IPS-18a (cell line): ENCODE results near the gene SPINK8.

Source experiments
- H3K27ac ChIP-seq: one replicate; pipeline ENCODE4 v1.5.1; 2013; ENCODE audit warnings: low read length
- H3K27me3 ChIP-seq: one replicate; pipeline ENCODE4 v1.6.1; 2013; ENCODE audit warnings: mild to moderate bottlenecking, low read length; ENCODE audit not compliant: control insufficient read depth, insufficient read depth
- H3K36me3 ChIP-seq: one replicate; pipeline ENCODE4 v1.6.1; 2013; ENCODE audit warnings: low read depth, low read length; ENCODE audit not compliant: control insufficient read depth
- H3K4me1 ChIP-seq: one replicate; pipeline ENCODE4 v1.6.1; 2013; ENCODE audit warnings: low read depth, low read length; ENCODE audit not compliant: control insufficient read depth
- H3K4me3 ChIP-seq: one replicate; pipeline ENCODE4 v1.5.1; 2013; ENCODE audit warnings: low read length
- H3K9ac ChIP-seq: one replicate; pipeline ENCODE4 v1.6.1; 2013; ENCODE audit warnings: mild to moderate bottlenecking, low read length, moderate library complexity
- H3K9me3 ChIP-seq: one replicate; pipeline ENCODE4 v1.6.1; 2013; ENCODE audit warnings: low read depth, low read length; ENCODE audit not compliant: control insufficient read depth

The SPINK8 gene

GRCh38 chr3:48318713-48319468 is 14.6 kb downstream of the SPINK8 start:
- Histone ChIP-seq H3K4me3 (no peak overlapping the region), H3K4me1 (no peaks in the 10 kb centered on the region), H3K27me3 (no peaks in the 10 kb centered on the region), H3K9me3 (peaks cover 6% of the 10 kb centered on the region), H3K27ac (no peak overlapping the region), H3K36me3 (no peaks in the 10 kb centered on the region), H3K9ac (no peak overlapping the region)

DNA sequence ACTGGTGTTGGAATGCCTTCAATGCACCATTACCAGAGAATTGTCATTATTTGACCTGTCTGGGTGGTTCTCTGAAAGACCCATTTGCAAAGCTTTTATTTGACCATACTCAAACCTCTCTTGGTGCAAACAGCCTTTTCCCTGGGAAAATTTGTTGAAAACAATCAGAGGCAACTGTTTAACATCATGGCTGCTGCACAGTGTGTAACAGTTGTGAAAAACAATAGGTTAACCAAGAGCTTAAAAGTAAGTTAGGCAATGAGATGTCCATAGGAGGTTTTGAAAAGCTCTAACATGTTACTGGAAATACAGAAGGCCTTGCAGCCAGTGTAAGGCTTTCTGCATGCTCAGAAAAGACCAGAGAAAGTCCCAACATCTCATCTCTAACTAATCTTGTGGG is 18.9 kb downstream of the SPINK8 start:
- H3K27ac ChIP-seq, result no peak overlapping the region
- no peak overlapping the region for H3K4me3 ChIP-seq
- H3K9me3 ChIP-seq, result peaks cover 6% of the 10 kb centered on the region
- H3K4me1 ChIP-seq, result no peaks in the 10 kb centered on the region
- no peaks in the 10 kb centered on the region for H3K36me3 ChIP-seq
- no peak overlapping the region for H3K9ac ChIP-seq
- no peaks in the 10 kb centered on the region for H3K27me3 ChIP-seq

GRCh38 chr3:48306860-48307530 is 26.5 kb downstream of the SPINK8 start:
- no peaks in the 10 kb centered on the region for H3K36me3 ChIP-seq
- H3K27ac ChIP-seq, result no peak overlapping the region
- H3K9me3 ChIP-seq, result no peaks in the 10 kb centered on the region
- H3K4me3 ChIP-seq, result no peak overlapping the region
- peaks cover 14% of the 10 kb centered on the region for H3K27me3 ChIP-seq
- no peaks in the 10 kb centered on the region for H3K4me1 ChIP-seq
- no peak overlapping the region for H3K9ac ChIP-seq

GRCh38 chr3:48306290-48306689 is 27.2 kb downstream of the SPINK8 start:
- no peak overlapping the region for H3K4me3 ChIP-seq
- H3K9ac ChIP-seq, result no peak overlapping the region

DNA sequence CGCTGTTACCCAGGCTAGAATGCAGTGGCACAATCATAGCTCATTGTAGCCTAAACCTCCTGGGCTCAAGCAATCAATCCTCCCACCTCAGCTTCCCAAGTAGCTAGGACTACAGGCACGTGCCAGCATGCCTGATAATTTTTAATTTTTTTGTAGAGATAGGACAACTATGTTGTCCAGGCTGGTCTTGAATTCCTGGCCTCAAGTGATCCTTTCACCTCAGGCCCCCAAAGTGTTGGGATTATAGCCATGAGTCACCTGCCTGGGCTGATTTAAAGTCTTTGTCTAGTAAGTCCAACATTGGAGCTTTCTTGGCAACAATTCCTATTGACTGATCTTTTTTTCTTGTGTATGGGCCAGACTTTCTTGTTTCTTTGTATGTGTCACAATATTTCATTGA is 28.1 kb downstream of the SPINK8 start:
- no peaks in the 10 kb centered on the region for H3K4me1 ChIP-seq
- H3K9me3 ChIP-seq, result no peaks in the 10 kb centered on the region
- H3K36me3 ChIP-seq, result no peaks in the 10 kb centered on the region
- no peak overlapping the region for H3K9ac ChIP-seq
- no peak overlapping the region for H3K27ac ChIP-seq
- H3K27me3 ChIP-seq, result peaks cover 14% of the 10 kb centered on the region
- H3K4me3 ChIP-seq, result no peak overlapping the region

More at GRCh38 chr3:48306290-48306689, 27.2 kb downstream of the SPINK8 start:
- H3K9me3 ChIP-seq, result no peaks in the 10 kb centered on the region
- H3K4me1 ChIP-seq, result no peaks in the 10 kb centered on the region
- H3K27ac ChIP-seq, result no peak overlapping the region
- H3K27me3 ChIP-seq, result peaks cover 14% of the 10 kb centered on the region
- no peaks in the 10 kb centered on the region for H3K36me3 ChIP-seq

- Histone ChIP-seq H3K9me3 (no peaks in the 10 kb centered on the region), H3K4me1 (no peaks in the 10 kb centered on the region), H3K27ac (no peak overlapping the region), H3K36me3 (peaks cover 3% of the 10 kb centered on the region), H3K27me3 (peaks cover 14% of the 10 kb centered on the region), H3K9ac (no peak overlapping the region), H3K4me3 (no peak overlapping the region)
Observed at GRCh38 chr3:48303021-48303420, 30.4 kb downstream of the SPINK8 start.

GRCh38 chr3:48301800-48302166 is 31.7 kb downstream of the SPINK8 start:
- peak overlapping the region; percentile 80 for H3K27ac ChIP-seq
- peaks cover 5% of the 10 kb centered on the region for H3K27me3 ChIP-seq
- H3K9ac ChIP-seq, result peak overlapping the region; percentile 91
- H3K4me3 ChIP-seq, result peak overlapping the region; percentile 95
- H3K9me3 ChIP-seq, result no peaks in the 10 kb centered on the region
- H3K4me1 ChIP-seq, result no peaks in the 10 kb centered on the region
- H3K36me3 ChIP-seq, result peaks cover 12% of the 10 kb centered on the region

- Histone ChIP-seq H3K27me3 (no peaks in the 10 kb centered on the region), H3K9ac (peak within 1 kb of the TSS; percentile 91), H3K9me3 (no peaks in the 10 kb centered on the region), H3K4me3 (peak within 1 kb of the TSS; percentile 95), H3K4me1 (no peaks in the 10 kb centered on the region), H3K27ac (peak within 1 kb of the TSS; percentile 80), H3K36me3 (peaks cover 16% of the 10 kb centered on the region)
Observed at GRCh38 chr3:48301020-48301799, 32.3 kb downstream of the SPINK8 start, which contains the start of gene NME6. Gene NME6 (minus strand): TSS chr3:48301367.

- peaks cover 22% of the 10 kb centered on the region for H3K36me3 ChIP-seq
- H3K9ac ChIP-seq, result peak overlapping the region; percentile 91
- no peaks in the 10 kb centered on the region for H3K4me1 ChIP-seq
- H3K9me3 ChIP-seq, result no peaks in the 10 kb centered on the region
- no peaks in the 10 kb centered on the region for H3K27me3 ChIP-seq
- peak overlapping the region; percentile 95 for H3K4me3 ChIP-seq
- H3K27ac ChIP-seq, result no peak overlapping the region
Observed at GRCh38 chr3:48299746-48300712, 33.4 kb downstream of the SPINK8 start.

DNA sequence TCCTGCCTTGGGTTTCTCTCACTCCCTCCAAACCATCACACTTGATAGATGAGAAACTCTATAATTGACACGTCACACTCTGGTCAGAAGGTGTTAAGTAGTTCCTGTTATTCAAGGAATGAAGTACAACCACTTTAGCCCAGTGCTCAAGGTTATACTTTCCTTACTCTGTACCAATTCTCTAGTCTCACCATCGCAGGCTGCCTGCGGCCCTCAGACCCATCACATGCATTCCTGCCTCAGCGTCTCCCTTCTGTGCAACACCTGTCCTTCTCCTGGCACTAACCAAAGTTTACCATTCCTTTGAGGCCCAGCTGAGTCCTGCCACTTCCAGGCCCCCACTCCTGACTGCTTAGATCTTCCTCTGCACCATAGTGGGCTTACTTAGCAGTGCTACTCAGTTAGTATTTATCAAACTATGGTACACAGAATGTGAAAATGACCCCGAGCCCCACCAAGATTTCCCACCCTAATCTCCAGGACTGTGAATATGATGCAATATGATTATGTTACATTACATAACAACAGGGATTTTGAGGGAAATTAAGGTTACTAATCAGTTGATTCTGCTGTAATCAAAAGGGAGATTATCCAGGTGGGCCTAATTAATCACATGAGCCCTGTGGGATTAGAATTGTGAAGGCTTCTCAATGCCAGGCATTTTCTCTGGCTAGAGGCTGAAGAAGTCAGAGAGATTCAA is 36.2 kb downstream of the SPINK8 start:
- H3K9ac ChIP-seq, result no peak overlapping the region
- H3K36me3 ChIP-seq, result peaks cover 35% of the 10 kb centered on the region
- H3K4me1 ChIP-seq, result no peaks in the 10 kb centered on the region
- no peak overlapping the region for H3K27ac ChIP-seq
- no peak overlapping the region for H3K4me3 ChIP-seq
- H3K27me3 ChIP-seq, result no peaks in the 10 kb centered on the region
- H3K9me3 ChIP-seq, result no peaks in the 10 kb centered on the region
